ENCODE results near the gene KREMEN1.

DNA sequence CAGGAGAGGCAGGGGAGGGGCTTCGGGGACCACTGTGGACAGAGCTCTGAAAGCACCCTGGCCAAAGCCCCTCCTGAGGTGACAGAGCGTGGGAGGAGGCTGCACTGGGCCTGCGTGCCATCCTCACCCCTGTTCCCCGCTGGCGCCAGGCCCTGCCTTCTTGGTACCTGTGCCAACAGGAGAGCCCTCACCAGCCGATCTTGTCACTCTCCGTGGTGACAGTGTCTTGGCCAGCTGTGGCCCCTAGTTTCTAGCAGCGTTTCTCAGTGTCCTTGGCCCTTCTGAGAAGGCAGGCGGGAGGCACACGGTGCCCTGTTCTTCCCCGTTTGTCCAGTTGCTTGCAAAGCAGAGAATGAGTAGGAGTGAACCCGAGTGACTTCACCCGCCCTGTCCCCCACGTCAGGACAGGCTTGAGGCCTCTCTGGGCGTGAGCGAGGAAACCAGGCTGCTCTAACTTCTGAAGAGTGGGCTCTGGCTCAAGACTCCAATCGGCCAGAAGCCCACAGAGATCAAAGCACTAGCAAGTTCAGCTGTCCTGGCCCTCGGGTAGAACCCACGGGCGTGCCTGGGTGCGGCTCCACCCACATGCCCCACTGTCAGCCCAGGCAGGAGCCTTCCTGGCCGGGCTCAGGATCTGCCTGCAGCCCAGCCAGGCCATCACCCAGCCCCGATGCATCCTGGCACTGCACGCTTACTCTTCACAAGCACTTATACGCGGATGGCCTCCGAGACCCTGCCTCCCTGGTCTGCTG lies 72.7 kb downstream of the KREMEN1 start:
- TF ChIP-seq, protein P1, sequence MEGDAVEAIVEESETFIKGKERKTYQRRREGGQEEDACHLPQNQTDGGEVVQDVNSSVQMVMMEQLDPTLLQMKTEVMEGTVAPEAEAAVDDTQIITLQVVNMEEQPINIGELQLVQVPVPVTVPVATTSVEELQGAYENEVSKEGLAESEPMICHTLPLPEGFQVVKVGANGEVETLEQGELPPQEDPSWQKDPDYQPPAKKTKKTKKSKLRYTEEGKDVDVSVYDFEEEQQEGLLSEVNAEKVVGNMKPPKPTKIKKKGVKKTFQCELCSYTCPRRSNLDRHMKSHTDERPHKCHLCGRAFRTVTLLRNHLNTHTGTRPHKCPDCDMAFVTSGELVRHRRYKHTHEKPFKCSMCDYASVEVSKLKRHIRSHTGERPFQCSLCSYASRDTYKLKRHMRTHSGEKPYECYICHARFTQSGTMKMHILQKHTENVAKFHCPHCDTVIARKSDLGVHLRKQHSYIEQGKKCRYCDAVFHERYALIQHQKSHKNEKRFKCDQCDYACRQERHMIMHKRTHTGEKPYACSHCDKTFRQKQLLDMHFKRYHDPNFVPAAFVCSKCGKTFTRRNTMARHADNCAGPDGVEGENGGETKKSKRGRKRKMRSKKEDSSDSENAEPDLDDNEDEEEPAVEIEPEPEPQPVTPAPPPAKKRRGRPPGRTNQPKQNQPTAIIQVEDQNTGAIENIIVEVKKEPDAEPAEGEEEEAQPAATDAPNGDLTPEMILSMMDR (conservative IDR thresholded peaks at IDR 0.05; ENCODE audit: low read depth, low read length), result no peak
- no peak for TF ChIP-seq EZH2 (IDR thresholded peaks at IDR 0.05; ENCODE audit: low read length, unreplicated experiment)

Measured in PC-3 (cell line).